Heart right ventricle (tissue), 16 donors: ENCODE data around the gene HIBCH. TPM values are rescaled to one million over a fixed set of nuclear protein-coding genes. Genes with fewer than 3 reads are reported as not detected.

Experiments
- ATAC-seq, 8 donors: fragments of 200-7000 bp; cut with Tn5 transposase; one replicate each; pipeline ENCODE4 v1.9.1; 2020; ENCODE audit warnings: mild to moderate bottlenecking in 8 of 8, moderate library complexity in 8 of 8, moderate number of reproducible peaks in 1 of 8
- DNase-seq, 2 donors: peaks; one replicate each; pipeline ENCODE4 v3.0.0-alpha.2; 2020
- H3K27ac ChIP-seq, 10 donors: fragments of 200-600 bp; sonication (generic) in 2 of 10; one replicate each; pipeline versions ENCODE4 v1.5.0 to v1.8.0; 2020 to 2022; ENCODE audit warnings: mild to moderate bottlenecking in 3 of 10
- H3K27me3 ChIP-seq, 7 donors: fragments of 200-600 bp; one replicate each; pipeline ENCODE4 v1.8.0; 2021 to 2022; ENCODE audit warnings: mild to moderate bottlenecking in 2 of 7
- H3K36me3 ChIP-seq, 9 donors: fragments of 200-600 bp; sonication (generic) in 1 of 9; one replicate each; pipeline versions ENCODE4 v1.5.0 to v1.8.0; 2020 to 2022; ENCODE audit warnings: mild to moderate bottlenecking in 2 of 9
- H3K4me1 ChIP-seq, 9 donors: fragments of 200-600 bp; sonication (generic) in 1 of 9; one replicate each; pipeline versions ENCODE4 v1.5.0 to v1.8.0; 2020 to 2022; ENCODE audit warnings: mild to moderate bottlenecking in 4 of 9
- H3K4me3 ChIP-seq, 10 donors: fragments of 200-600 bp; sonication (generic) in 2 of 10; one replicate each; pipeline versions ENCODE4 v1.5.0 to v1.8.0; 2020 to 2022; ENCODE audit warnings: mild to moderate bottlenecking in 7 of 10, moderate library complexity in 2 of 10
- H3K9me3 ChIP-seq, 11 donors: fragments of 200-600 bp in 10 of 11; sonication (generic) in 2 of 11; one replicate each; pipeline versions ENCODE4 v1.5.0 to v1.8.0; 2013 to 2022; ENCODE audit warnings: mild to moderate bottlenecking in 2 of 11, control low read depth in 1 of 11, moderate library complexity in 1 of 11
- WGBS, 2 donors: extraction: QIAGEN DNeasy Blood & Tissue Kit; methylation state at CpG; one replicate each; pipeline ENCODE4 v1.1.7; 2013; ENCODE audit warnings: inconsistent platforms in 1 of 2; 5-methylcytosine and 5-hydroxymethylcytosine counted together
- intact Hi-C, 10 donors: fragments of 100-400 bp; cut with DNase I; formaldehyde crosslinking; loops; one replicate each; pipeline versions ENCODE4 v1.11.1 to v1.14.2; 2022
- polyA plus RNA-seq, 2 donors: library from polyadenylated mRNA; stranded (reverse); fragments of 200-250 nt; gene quantifications; one replicate each; pipeline ENCODE4 v1.2.3, GENCODE V29; 2013
- total RNA-seq, 10 donors: library from RNA; stranded (reverse); fragmentation: NEBNext Ultra II Directional in 3 of 10; extraction: Animal tissue kit (Norgen Biotek cat#: 25700) in 3 of 10; gene quantifications; one replicate each; pipeline versions ENCODE4 v1.2.1 to v1.2.4, GENCODE V29; 2021 to 2023
- TF ChIP-seq, protein P1 (sequence below), 9 donors: fragments of 200-600 bp; sonication (generic) in 2 of 9; IDR thresholded peaks; one replicate each; pipeline versions ENCODE4 v1.5.0 to v1.8.0; 2021 to 2022; ENCODE audit warnings: antibody characterized with exemption in 9 of 9, mild to moderate bottlenecking in 5 of 9, moderate library complexity in 1 of 9
- donor health status: Arrhythmogenic right ventricular cardiomyopathy.
- donor health status: ischemic (EF 13 %, LVEDD 7.1; RV severe dilation, severe dysfunction).
- donor health status: healthy with polysubstance abuse.
- donor health status: DM: no; HTN: yes; CAD: no.
- donor health status: DM: no; HTN: no; CAD: no.
- donor health status: ischemic (EF 25% LVEDD 6.9; RV normal size, moderate dysfunction).
- donor health status: ischemic (EF 25% LVEDD 5.7; RV mildly dilated, moderate dysfunction).
- donor health status: healthy.
- donor health status: DM: yes; HTN: yes; CAD: no.
- donor health status: Ischemic cardiomyopathy.
- donor health status: ischemic (EF 35%, LVEDD 5.7; RV mildly dilated, moderate dysfunction).
- donor health status: nonischemic (EF 11% LVEDD 7.7; RV severe dilation, severe dysfunction).
- donor health status: DM: yes; HTN: yes; CAD: no.
- donor health status: PGD.
- donor health status: ischemic (EF 29% LVEDD 5.4; RV normal size, mild dysfunction).
- donor health status: nonischemic (EF 23%, LVEDD 6.1; RV moderate dilation, normal function).

Gene HIBCH
- total and polyA plus RNA-seq, 12 donors: 7.7 to 38.4 (median 24.8) TPM

DNA sequence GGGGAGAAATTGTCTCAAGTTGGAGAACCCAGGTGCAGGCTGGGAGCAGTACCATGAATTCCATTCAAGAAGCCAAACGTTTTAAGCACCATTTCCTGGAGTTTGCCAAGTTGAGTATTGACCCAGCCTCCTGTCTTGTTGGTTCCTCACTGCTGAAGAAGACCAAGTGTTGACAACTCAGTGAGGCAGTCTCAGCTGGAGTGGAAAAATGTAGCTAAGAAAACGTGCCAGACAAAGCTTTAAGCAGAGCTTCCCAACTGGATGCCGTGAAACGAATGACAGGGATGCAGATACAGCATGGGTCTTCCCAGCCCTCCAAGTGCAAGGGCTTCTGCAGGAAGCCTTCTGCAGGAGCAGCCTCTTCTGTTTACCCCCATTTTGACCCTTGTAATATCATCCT is 23.0 kb upstream of the HIBCH start:
- H3K27ac ChIP-seq: peak overlapping the region in 9 of 10 donors; percentile 91 to 97 (median 93)
- peaks cover 0 to 6% (median 0%) of the 10 kb centered on the region in 9 donors for H3K36me3 ChIP-seq
- peaks cover 0 to 38% (median 25%) of the 10 kb centered on the region in 9 donors for H3K4me1 ChIP-seq
- 33 to 43% methylated on average over 4 of the region's 4 CpGs for WGBS, 2 donors
- DNase-seq (no peak), ATAC-seq (peak in 1 of 8 donors; percentile 2)
- no peaks in the 10 kb centered on the region for H3K27me3 ChIP-seq
- no peaks in the 10 kb centered on the region for H3K9me3 ChIP-seq
- TF ChIP-seq, protein P1, sequence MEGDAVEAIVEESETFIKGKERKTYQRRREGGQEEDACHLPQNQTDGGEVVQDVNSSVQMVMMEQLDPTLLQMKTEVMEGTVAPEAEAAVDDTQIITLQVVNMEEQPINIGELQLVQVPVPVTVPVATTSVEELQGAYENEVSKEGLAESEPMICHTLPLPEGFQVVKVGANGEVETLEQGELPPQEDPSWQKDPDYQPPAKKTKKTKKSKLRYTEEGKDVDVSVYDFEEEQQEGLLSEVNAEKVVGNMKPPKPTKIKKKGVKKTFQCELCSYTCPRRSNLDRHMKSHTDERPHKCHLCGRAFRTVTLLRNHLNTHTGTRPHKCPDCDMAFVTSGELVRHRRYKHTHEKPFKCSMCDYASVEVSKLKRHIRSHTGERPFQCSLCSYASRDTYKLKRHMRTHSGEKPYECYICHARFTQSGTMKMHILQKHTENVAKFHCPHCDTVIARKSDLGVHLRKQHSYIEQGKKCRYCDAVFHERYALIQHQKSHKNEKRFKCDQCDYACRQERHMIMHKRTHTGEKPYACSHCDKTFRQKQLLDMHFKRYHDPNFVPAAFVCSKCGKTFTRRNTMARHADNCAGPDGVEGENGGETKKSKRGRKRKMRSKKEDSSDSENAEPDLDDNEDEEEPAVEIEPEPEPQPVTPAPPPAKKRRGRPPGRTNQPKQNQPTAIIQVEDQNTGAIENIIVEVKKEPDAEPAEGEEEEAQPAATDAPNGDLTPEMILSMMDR (IDR thresholded peaks at IDR 0.05): no peak
- H3K4me3 ChIP-seq: peak overlapping the region in 2 of 10 donors; percentile 78 to 79
- intact Hi-C loops: no loop called here

DNA sequence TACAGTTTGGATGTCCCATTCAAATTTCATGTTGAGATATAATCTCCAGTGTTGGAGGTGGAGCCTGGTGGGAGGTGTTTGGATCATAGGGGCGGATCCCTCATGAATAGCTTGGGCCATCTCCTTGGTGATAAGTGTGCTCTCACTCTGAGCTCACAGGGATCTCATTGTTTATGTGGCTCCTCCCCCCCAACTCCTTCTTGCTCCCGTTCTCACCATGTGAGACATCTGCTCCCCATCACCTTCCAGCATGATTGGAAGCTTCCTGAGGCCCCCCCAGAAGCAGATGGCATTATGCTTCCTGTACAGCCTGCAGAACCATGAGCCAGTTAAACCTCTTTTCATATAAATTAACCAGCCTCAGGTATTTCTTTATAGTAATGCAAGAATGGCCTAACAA is 20.7 kb upstream of the HIBCH start:
- ATAC-seq: no peak
- Histone ChIP-seq H3K9me3 (peaks cover 0 to 4% (median 0%) of the 10 kb centered on the region in 11 donors), H3K36me3 (no peaks in the 10 kb centered on the region), H3K4me3 (no peak overlapping the region), H3K27ac (no peak overlapping the region), H3K27me3 (no peaks in the 10 kb centered on the region), H3K4me1 (peaks cover 0 to 25% (median 19%) of the 10 kb centered on the region in 9 donors)
- no peak for DNase-seq
- TF ChIP-seq, protein P1 (IDR thresholded peaks at IDR 0.05): no peak
- intact Hi-C loops: no loop called here
- 40 to 71% methylated on average over 2 of the region's 2 CpGs for WGBS, 2 donors

DNA sequence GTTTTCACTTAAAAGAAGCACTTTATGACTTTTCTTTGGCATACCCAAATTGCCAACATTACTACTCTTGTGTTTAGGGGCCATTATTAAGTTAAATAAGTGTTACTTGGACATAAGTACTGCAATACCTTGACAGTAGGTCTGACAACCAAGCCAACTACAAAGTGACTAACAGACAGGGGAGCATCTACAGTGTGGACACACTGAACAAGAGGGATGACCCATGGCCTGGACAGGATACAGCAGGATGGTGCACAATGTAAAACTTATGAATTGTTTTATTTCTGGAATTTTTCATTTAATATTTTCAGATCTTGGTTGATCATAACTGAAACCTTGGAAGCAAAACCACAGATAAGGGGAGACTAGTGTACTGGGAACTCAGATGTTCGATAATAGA is 19.8 kb upstream of the HIBCH start:
- Histone ChIP-seq H3K27me3 (no peaks in the 10 kb centered on the region), H3K36me3 (no peaks in the 10 kb centered on the region), H3K9me3 (peaks cover 0 to 4% (median 0%) of the 10 kb centered on the region in 11 donors), H3K4me1 (peaks cover 0 to 25% (median 16%) of the 10 kb centered on the region in 9 donors), H3K27ac (no peak overlapping the region), H3K4me3 (no peak overlapping the region)
- intact Hi-C loops: loop anchor here in 1 of 10 donors (10.0 kb wide), 1 partner anchor 465 kb away; no protein-coding TSS in a partner anchor
- WGBS, 2 donors: 85 to 89% methylated on average over 1 of the region's 1 CpG
- no peak for ATAC-seq
- DNase-seq: no peak
- TF ChIP-seq, protein P1 (IDR thresholded peaks at IDR 0.05): no peak

DNA sequence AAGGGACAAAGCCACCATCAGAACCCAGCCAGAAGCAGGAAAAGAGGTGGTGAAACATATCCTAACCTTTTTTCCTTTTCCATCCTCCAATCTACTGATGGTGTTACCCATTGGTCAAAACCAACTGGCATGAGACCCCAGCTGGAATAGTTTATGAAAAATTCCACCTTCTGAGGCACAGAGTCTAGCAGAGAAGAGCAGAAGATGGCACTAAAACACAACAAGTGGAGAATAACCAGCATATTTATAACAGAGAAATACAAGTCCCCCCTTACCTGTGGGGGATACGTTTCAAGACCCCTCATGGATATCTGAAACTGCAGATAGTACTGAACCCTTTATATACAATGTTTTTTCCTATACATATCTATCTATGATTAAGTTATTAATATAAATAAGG is 18.8 kb upstream of the HIBCH start:
- DNase-seq (no peak), ATAC-seq (no peak)
- 85 to 90% methylated on average over 1 of the region's 1 CpG for WGBS, 2 donors
- H3K4me1 ChIP-seq: peaks cover 0 to 31% (median 16%) of the 10 kb centered on the region in 9 donors
- H3K36me3 ChIP-seq: no peaks in the 10 kb centered on the region
- no peak overlapping the region for H3K4me3 ChIP-seq
- intact Hi-C loops: loop anchor here in 1 of 10 donors (10.0 kb wide), 1 partner anchor 466 kb away; no protein-coding TSS in a partner anchor
- H3K9me3 ChIP-seq: peaks cover 0 to 4% (median 0%) of the 10 kb centered on the region in 11 donors
- H3K27me3 ChIP-seq: no peaks in the 10 kb centered on the region
- TF ChIP-seq, protein P1 (IDR thresholded peaks at IDR 0.05): peak in 3 of 9 donors; percentile 21 to 29 (median 23)
- H3K27ac ChIP-seq: no peak overlapping the region
